H9 (cell line): Measurements from ENCODE around the gene TET2. TPM values are rescaled to one million over a fixed set of nuclear protein-coding genes. Genes with fewer than 3 reads are reported as not detected.

ENCODE experiments used
- DNase-seq: peaks from one replicate; pipeline ENCODE4 v3.0.0-alpha.2; 2017
- H2AFZ ChIP-seq: one replicate; pipeline ENCODE4 v1.6.1; 2013; ENCODE audit warnings: mild to moderate bottlenecking, low read length, control low read depth, moderate library complexity
- H2AK5ac ChIP-seq: 2 replicates; pipeline ENCODE4 v1.6.1; 2013; ENCODE audit warnings: low read length, control low read depth, mixed read lengths; ENCODE audit not compliant: insufficient read length
- H2BK120ac ChIP-seq: one replicate; pipeline ENCODE4 v1.6.1; 2013; ENCODE audit warnings: low read depth, mild to moderate bottlenecking, low read length, control low read depth, inconsistent platforms; ENCODE audit not compliant: poor library complexity, severe bottlenecking
- H2BK12ac ChIP-seq: 2 replicates; pipeline ENCODE4 v1.6.1; 2013; ENCODE audit warnings: low read length, control low read depth, mixed read lengths, low read depth; ENCODE audit not compliant: insufficient read length
- H2BK15ac ChIP-seq: 2 replicates; pipeline ENCODE4 v1.6.1; 2013; ENCODE audit warnings: low read depth, low read length, control low read depth
- H2BK20ac ChIP-seq: one replicate; pipeline ENCODE4 v1.6.1; 2013; ENCODE audit warnings: low read depth, mild to moderate bottlenecking, low read length, control low read depth, inconsistent platforms; ENCODE audit not compliant: poor library complexity, severe bottlenecking
- H2BK5ac ChIP-seq: 2 replicates; pipeline ENCODE4 v1.6.1; 2013; ENCODE audit warnings: low read length, control low read depth, mixed read lengths; ENCODE audit not compliant: insufficient read length
- H3K14ac ChIP-seq: 2 replicates; pipeline ENCODE4 v1.6.1; 2013; ENCODE audit warnings: low read length, control low read depth; ENCODE audit not compliant: insufficient read depth
- H3K18ac ChIP-seq: 2 replicates; pipeline ENCODE4 v1.6.1; 2013; ENCODE audit warnings: low read depth, mild to moderate bottlenecking, mixed read lengths, low read length, control low read depth; ENCODE audit not compliant: insufficient read length
- H3K23ac ChIP-seq: 2 replicates; pipeline ENCODE4 v1.6.1; 2013; ENCODE audit warnings: low read length, control low read depth, mixed read lengths, low read depth; ENCODE audit not compliant: insufficient read length
- H3K23me2 ChIP-seq: 2 replicates; pipeline ENCODE4 v1.6.1; 2013; ENCODE audit warnings: low read depth, mild to moderate bottlenecking, mixed read lengths, low read length, control low read depth; ENCODE audit not compliant: insufficient read length, poor library complexity, severe bottlenecking
- H3K27ac ChIP-seq: 2 replicates; pipeline ENCODE4 v1.5.1; 2013; ENCODE audit warnings: low read length, control low read depth, mixed read lengths, low read depth; ENCODE audit not compliant: insufficient read length
- H3K27me3 ChIP-seq: 2 replicates; pipeline ENCODE4 v1.6.1; 2013; ENCODE audit warnings: low read length, control low read depth, inconsistent platforms; ENCODE audit not compliant: insufficient read depth
- H3K4ac ChIP-seq: 2 replicates; pipeline ENCODE4 v1.6.1; 2013; ENCODE audit warnings: low read depth, mild to moderate bottlenecking, control low read depth, inconsistent platforms, low read length, moderate library complexity
- H3K4me1 ChIP-seq: 2 replicates; pipeline ENCODE4 v1.6.1; 2013; ENCODE audit warnings: low read length, control low read depth, inconsistent platforms; ENCODE audit not compliant: insufficient read depth
- H3K4me2 ChIP-seq: 2 replicates; pipeline ENCODE4 v1.6.1; 2013; ENCODE audit warnings: low read length, control low read depth, mixed read lengths; ENCODE audit not compliant: insufficient read length, insufficient read depth
- H3K56ac ChIP-seq: 2 replicates; pipeline ENCODE4 v1.6.1; 2013; ENCODE audit warnings: low read depth, mild to moderate bottlenecking, mixed read lengths, low read length, control low read depth; ENCODE audit not compliant: insufficient read length
- H3K79me1 ChIP-seq: 2 replicates; pipeline ENCODE4 v1.6.1; 2013; ENCODE audit warnings: low read depth, mild to moderate bottlenecking, moderate library complexity, low read length, control low read depth, inconsistent platforms; ENCODE audit not compliant: insufficient read depth, poor library complexity, severe bottlenecking
- H3K79me2 ChIP-seq: 2 replicates; pipeline ENCODE4 v1.6.1; 2013; ENCODE audit warnings: low read length, control low read depth, inconsistent platforms; ENCODE audit not compliant: insufficient read depth
- H3K9ac ChIP-seq: 2 replicates; pipeline ENCODE4 v1.6.1; 2013; ENCODE audit warnings: low read length, control low read depth, mixed read lengths; ENCODE audit not compliant: insufficient read length; ENCODE audit errors: extremely low read depth
- H3K9me3 ChIP-seq: one replicate; pipeline ENCODE4 v1.6.1; 2013; ENCODE audit warnings: low read depth, low read length, inconsistent platforms; ENCODE audit not compliant: control insufficient read depth
- H3T11ph ChIP-seq: one replicate; pipeline ENCODE4 v1.6.1; 2013; ENCODE audit warnings: mild to moderate bottlenecking, low read length, control low read depth, inconsistent platforms
- H4K20me1 ChIP-seq: one replicate; pipeline ENCODE4 v1.6.1; 2013; ENCODE audit not compliant: control insufficient read depth, insufficient read length, insufficient read depth
- H4K5ac ChIP-seq: 2 replicates; pipeline ENCODE4 v1.6.1; 2013; ENCODE audit warnings: low read depth, mild to moderate bottlenecking, mixed read lengths, low read length, control low read depth; ENCODE audit not compliant: insufficient read length
- H4K8ac ChIP-seq: replicated peaks from 2 replicates; pipeline ENCODE4 v1.6.1; 2013; ENCODE audit warnings: low read length, control low read depth, mixed read lengths, low read depth; ENCODE audit not compliant: insufficient read length
- H4K91ac ChIP-seq: 2 replicates; pipeline ENCODE4 v1.6.1; 2013; ENCODE audit warnings: low read depth, mild to moderate bottlenecking, moderate library complexity, mixed read lengths, low read length, control low read depth; ENCODE audit not compliant: insufficient read length
- H3K27ac Mint-ChIP-seq, 3 experiments: 2 replicates in 2 of 3; 3 replicates in 1 of 3; pipeline ENCODE4 v1.8.0; 2020 to 2021; ENCODE audit warnings: mixed read lengths in 3 of 3, mild to moderate bottlenecking in 1 of 3, moderate library complexity in 1 of 3
- H3K27me3 Mint-ChIP-seq: 2 replicates; pipeline ENCODE4 v1.8.0; 2021; ENCODE audit warnings: low read depth, mild to moderate bottlenecking, moderate library complexity, mixed read lengths
- H3K36me3 Mint-ChIP-seq, 3 experiments: 2 replicates in 2 of 3; 3 replicates in 1 of 3; pipeline ENCODE4 v1.8.0; 2020 to 2021; ENCODE audit warnings: low read depth in 3 of 3, mixed read lengths in 3 of 3; ENCODE audit not compliant: insufficient read depth in 1 of 3
- H3K4me1 Mint-ChIP-seq, 2 experiments: 2 replicates each; pipeline ENCODE4 v1.8.0; 2020; ENCODE audit warnings: mixed read lengths in 2 of 2
- H3K4me3 Mint-ChIP-seq, 2 experiments: 2 replicates in 1 of 2; 3 replicates in 1 of 2; pipeline ENCODE4 v1.8.0; 2020 to 2021; ENCODE audit warnings: mild to moderate bottlenecking in 2 of 2, mixed read lengths in 2 of 2, moderate library complexity in 1 of 2
- H3K9me3 Mint-ChIP-seq, 2 experiments: 2 replicates in 1 of 2; 3 replicates in 1 of 2; pipeline ENCODE4 v1.8.0; 2020; ENCODE audit warnings: mild to moderate bottlenecking in 2 of 2, mixed read lengths in 2 of 2, moderate library complexity in 1 of 2
- WGBS: extraction: QIAGEN DNeasy Blood & Tissue Kit; methylation state at CpG from one replicate; pipeline ENCODE4 v1.1.7; 2013; ENCODE audit warnings: missing lambda C conversion rate, low lambda C conversion rate, mixed read lengths; ENCODE audit not compliant: insufficient read length; ENCODE audit errors: extremely low coverage; 5-methylcytosine and 5-hydroxymethylcytosine counted together
- total RNA-seq: library from RNA; stranded (reverse); gene quantifications from 2 replicates; pipeline ENCODE4 v1.2.1, GENCODE V29; 2021
- TF ChIP-seq, protein P1 (sequence below): fragments of 200-600 bp; sonication (generic); conservative IDR thresholded peaks from 3 replicates; pipeline ENCODE4 v1.8.0; 2021; ENCODE audit warnings: antibody characterized with exemption, mild to moderate bottlenecking

TET2 gene
- total RNA-seq, 1 experiment from 2014 or later = 3.1 TPM

- Histone ChIP-seq H2AFZ (no peak overlapping the region), H3K14ac (no peak overlapping the region)
- TF ChIP-seq, protein P1, sequence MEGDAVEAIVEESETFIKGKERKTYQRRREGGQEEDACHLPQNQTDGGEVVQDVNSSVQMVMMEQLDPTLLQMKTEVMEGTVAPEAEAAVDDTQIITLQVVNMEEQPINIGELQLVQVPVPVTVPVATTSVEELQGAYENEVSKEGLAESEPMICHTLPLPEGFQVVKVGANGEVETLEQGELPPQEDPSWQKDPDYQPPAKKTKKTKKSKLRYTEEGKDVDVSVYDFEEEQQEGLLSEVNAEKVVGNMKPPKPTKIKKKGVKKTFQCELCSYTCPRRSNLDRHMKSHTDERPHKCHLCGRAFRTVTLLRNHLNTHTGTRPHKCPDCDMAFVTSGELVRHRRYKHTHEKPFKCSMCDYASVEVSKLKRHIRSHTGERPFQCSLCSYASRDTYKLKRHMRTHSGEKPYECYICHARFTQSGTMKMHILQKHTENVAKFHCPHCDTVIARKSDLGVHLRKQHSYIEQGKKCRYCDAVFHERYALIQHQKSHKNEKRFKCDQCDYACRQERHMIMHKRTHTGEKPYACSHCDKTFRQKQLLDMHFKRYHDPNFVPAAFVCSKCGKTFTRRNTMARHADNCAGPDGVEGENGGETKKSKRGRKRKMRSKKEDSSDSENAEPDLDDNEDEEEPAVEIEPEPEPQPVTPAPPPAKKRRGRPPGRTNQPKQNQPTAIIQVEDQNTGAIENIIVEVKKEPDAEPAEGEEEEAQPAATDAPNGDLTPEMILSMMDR = no peak
Observed at GRCh38 chr4:105240037-105240436, 93.4 kb downstream of the TET2 start.

More at GRCh38 chr4:105240037-105240436, 93.4 kb downstream of the TET2 start:
- no peaks in the 10 kb centered on the region for H3K23me2 ChIP-seq
- no peak overlapping the region for H3K27ac Mint-ChIP-seq
- H3K27me3 ChIP-seq = no peaks in the 10 kb centered on the region
- H4K5ac ChIP-seq = no peak overlapping the region
- no peaks in the 10 kb centered on the region for H3K4me1 ChIP-seq
- H2BK20ac ChIP-seq = no peak overlapping the region
- no peak overlapping the region for H3K27ac ChIP-seq
- no peak overlapping the region for H3K4ac ChIP-seq
- no peak overlapping the region for H2BK5ac ChIP-seq
- H2BK120ac ChIP-seq = no peak overlapping the region
- no peak overlapping the region for H3K18ac ChIP-seq
- no peaks in the 10 kb centered on the region; a peak in 1 of 7 replicates for H3K36me3 Mint-ChIP-seq
- H2BK15ac ChIP-seq = no peak overlapping the region
- no peak overlapping the region for H4K8ac ChIP-seq
- H3K56ac ChIP-seq = no peak overlapping the region
- DNase-seq = no peak
- H2BK12ac ChIP-seq = no peak overlapping the region
- peaks cover 4 to 6% of the 10 kb centered on the region in 2 experiments; a peak in 3 of 4 replicates for H3K4me1 Mint-ChIP-seq
- no peaks in the 10 kb centered on the region for H3K9me3 ChIP-seq
- no peaks in the 10 kb centered on the region for H3K79me2 ChIP-seq
- 100% methylated on average over 1 of the region's 5 CpGs for WGBS
- H2AK5ac ChIP-seq = no peak overlapping the region
- H3K9me3 Mint-ChIP-seq = no peaks in the 10 kb centered on the region
- H3K23ac ChIP-seq = no peak overlapping the region
- H3T11ph ChIP-seq = no peak overlapping the region
- no peak overlapping the region for H3K9ac ChIP-seq
- no peak overlapping the region for H3K4me3 Mint-ChIP-seq
- H3K27me3 Mint-ChIP-seq = no peaks in the 10 kb centered on the region
- H4K20me1 ChIP-seq = no peaks in the 10 kb centered on the region
- no peak overlapping the region for H3K4me2 ChIP-seq
- H4K91ac ChIP-seq = no peak overlapping the region
- no peaks in the 10 kb centered on the region for H3K79me1 ChIP-seq
